ENCODE data around the gene PPARG.

DNA sequence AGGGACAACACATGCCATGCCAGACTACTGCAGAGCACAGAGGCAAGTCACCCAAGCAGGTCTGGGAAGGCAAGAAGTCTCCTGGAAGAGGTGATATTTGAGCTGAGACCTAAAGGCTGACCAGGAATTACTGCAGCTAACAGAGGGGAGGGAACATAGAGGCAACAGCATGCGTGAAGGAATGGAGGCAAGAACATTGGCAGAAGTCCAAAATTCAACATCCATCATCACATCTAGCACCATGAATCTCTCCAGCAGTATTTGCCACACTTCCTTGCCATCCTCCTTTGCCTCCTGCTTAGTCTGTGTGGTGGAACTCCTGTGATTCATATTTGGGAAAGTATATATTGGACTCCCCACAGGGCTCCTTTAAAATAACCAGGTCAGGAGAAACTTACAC, 194.5 kb downstream of the PPARG start:
- TF ChIP-seq, protein P1, sequence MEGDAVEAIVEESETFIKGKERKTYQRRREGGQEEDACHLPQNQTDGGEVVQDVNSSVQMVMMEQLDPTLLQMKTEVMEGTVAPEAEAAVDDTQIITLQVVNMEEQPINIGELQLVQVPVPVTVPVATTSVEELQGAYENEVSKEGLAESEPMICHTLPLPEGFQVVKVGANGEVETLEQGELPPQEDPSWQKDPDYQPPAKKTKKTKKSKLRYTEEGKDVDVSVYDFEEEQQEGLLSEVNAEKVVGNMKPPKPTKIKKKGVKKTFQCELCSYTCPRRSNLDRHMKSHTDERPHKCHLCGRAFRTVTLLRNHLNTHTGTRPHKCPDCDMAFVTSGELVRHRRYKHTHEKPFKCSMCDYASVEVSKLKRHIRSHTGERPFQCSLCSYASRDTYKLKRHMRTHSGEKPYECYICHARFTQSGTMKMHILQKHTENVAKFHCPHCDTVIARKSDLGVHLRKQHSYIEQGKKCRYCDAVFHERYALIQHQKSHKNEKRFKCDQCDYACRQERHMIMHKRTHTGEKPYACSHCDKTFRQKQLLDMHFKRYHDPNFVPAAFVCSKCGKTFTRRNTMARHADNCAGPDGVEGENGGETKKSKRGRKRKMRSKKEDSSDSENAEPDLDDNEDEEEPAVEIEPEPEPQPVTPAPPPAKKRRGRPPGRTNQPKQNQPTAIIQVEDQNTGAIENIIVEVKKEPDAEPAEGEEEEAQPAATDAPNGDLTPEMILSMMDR (IDR thresholded peaks at IDR 0.05; ENCODE audit: low read length) = no peak
- TF ChIP-seq EZH2phosphoT487 (IDR thresholded peaks at IDR 0.05; ENCODE audit: low read length) = no peak

Data from MM.1S (cell line).